Mucosa of descending colon (tissue), 3 donors: ENCODE data around the gene ARF3. TPM values are rescaled to one million over a fixed set of nuclear protein-coding genes. Genes with fewer than 3 reads are reported as not detected.
A peak's percentile ranks its signal among the peaks of the same experiment; 100 is the strongest.

ENCODE experiments used
- ATAC-seq: fragments of 200-7000 bp; cut with Tn5 transposase; one replicate; pipeline ENCODE4 v1.9.1; 2020; ENCODE audit warnings: mild to moderate bottlenecking, moderate library complexity
- DNase-seq, 3 donors: peaks; one replicate each; pipeline ENCODE4 v3.0.0-alpha.2; 2020
- H3K36me3 ChIP-seq: fragments of 200-600 bp; one replicate; pipeline ENCODE4 v1.8.0; 2021; ENCODE audit warnings: low read depth, mild to moderate bottlenecking
- H3K4me1 ChIP-seq: fragments of 200-600 bp; one replicate; pipeline ENCODE4 v1.8.0; 2021; ENCODE audit warnings: low read depth, mild to moderate bottlenecking
- H3K4me3 ChIP-seq: fragments of 200-600 bp; one replicate; pipeline ENCODE4 v1.8.0; 2021; ENCODE audit warnings: mild to moderate bottlenecking
- H3K9me3 ChIP-seq: fragments of 200-600 bp; one replicate; pipeline ENCODE4 v1.8.0; 2021; ENCODE audit warnings: mild to moderate bottlenecking
- intact Hi-C, 2 donors: fragments of 100-400 bp; cut with DNase I in 1 of 2; cut with micrococcal nuclease in 1 of 2; formaldehyde crosslinking; loops; one replicate each; pipeline versions ENCODE4 v1.11.0 to v1.11.1; 2022; cut with DNase I, micrococcal nuclease
- total RNA-seq, 3 donors: library from RNA; stranded (reverse); fragmentation: NEBNext Ultra II Directional in 2 of 3; extraction: Animal tissue kit (Norgen Biotek cat#: 25700) in 2 of 3; gene quantifications; one replicate each; pipeline versions ENCODE4 v1.2.1 to v1.2.4, GENCODE V29; 2021 to 2023
- TF ChIP-seq, protein P1 (sequence below): fragments of 200-600 bp; IDR thresholded peaks from one replicate; pipeline ENCODE4 v1.8.0; 2022; ENCODE audit warnings: antibody characterized with exemption, mild to moderate bottlenecking
- donor health status: DM: no; HTN: no; CAD: no; lungs with moderate emphysema.
- donor health status: DM: no; HTN: no; CAD: no.
- donor health status: DM: no; HTN: yes; CAD: no.

ARF3 gene
- total RNA-seq, 3 donors from 2014 or later: 207 to 280 (median 266) TPM

DNA sequence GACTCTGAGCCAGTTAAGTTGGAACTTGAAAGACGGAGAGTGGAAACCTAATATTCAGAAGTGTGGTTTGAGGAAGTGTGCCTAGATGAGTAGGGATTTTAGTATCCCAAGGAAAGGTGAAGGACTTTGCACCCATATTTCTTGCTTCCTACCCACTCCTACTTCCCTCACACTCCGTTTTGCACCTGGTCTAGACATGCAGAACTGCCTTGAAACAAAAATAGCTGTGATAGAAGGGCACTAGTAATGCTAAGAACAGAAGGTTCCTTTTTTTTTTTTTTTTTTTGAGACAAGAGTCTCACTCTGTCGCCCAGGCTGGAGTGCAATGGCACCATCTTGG is 732 bp upstream of the ARF3 start:
- DNase-seq (no peak), ATAC-seq (peak; percentile 46)
- H3K4me3 ChIP-seq: peak overlapping the region; percentile 84
- H3K9me3 ChIP-seq: no peaks in the 10 kb centered on the region
- intact Hi-C loops: no loop called here
- TF ChIP-seq, protein P1, sequence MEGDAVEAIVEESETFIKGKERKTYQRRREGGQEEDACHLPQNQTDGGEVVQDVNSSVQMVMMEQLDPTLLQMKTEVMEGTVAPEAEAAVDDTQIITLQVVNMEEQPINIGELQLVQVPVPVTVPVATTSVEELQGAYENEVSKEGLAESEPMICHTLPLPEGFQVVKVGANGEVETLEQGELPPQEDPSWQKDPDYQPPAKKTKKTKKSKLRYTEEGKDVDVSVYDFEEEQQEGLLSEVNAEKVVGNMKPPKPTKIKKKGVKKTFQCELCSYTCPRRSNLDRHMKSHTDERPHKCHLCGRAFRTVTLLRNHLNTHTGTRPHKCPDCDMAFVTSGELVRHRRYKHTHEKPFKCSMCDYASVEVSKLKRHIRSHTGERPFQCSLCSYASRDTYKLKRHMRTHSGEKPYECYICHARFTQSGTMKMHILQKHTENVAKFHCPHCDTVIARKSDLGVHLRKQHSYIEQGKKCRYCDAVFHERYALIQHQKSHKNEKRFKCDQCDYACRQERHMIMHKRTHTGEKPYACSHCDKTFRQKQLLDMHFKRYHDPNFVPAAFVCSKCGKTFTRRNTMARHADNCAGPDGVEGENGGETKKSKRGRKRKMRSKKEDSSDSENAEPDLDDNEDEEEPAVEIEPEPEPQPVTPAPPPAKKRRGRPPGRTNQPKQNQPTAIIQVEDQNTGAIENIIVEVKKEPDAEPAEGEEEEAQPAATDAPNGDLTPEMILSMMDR: no peak
- no peaks in the 10 kb centered on the region for H3K36me3 ChIP-seq
- peaks cover 18% of the 10 kb centered on the region for H3K4me1 ChIP-seq

DNA sequence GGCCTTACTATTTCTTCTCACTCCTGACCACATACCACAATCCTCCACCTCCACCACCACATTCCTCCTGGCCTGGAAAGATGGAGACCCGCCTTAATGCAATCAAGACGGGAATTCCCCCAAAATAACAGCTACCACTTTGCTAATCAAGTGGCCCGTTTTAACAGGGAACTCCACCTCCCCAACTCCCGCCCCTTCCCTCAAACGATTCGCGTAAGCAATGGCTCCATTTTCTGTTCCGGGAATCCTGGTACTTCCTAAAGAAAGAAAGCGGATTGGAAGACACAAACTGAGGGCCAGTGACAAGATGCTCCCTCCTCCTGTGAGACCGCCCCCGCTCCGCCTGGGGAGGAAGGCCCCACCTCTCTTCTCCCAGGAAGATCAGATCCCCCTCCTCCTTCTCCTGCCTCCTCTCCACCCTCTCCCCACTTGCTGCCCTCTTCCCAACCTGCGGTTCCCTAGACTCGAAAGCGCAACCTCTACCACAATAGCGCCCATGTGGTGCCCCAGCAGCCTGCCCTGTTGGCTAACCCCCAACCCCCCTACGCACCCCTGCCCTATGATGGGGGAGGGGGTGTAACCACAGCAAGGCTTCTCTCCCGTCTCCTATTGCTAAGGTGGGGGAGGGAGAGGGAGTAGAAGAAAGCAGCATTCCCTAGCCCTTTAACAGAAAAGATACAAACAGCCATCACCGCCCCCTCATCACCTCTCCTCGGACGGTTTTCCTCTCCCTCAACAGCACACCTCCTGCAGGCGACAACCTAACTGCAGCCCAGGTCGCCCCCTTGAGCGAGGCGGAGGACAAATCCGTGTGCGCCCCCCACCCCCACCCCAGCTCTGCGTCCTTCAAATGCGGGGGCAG is 777 bp downstream of the ARF3 start:
- DNase-seq (peak; percentile 78 to 89 (median 83)), ATAC-seq (peak; percentile 85)
- TF ChIP-seq, protein P1: no peak
- Histone ChIP-seq H3K9me3 (no peaks in the 10 kb centered on the region), H3K4me3 (peak overlapping the region; percentile 84), H3K36me3 (no peaks in the 10 kb centered on the region), H3K4me1 (peaks cover 18% of the 10 kb centered on the region)
- intact Hi-C loops: no loop called here

DNA sequence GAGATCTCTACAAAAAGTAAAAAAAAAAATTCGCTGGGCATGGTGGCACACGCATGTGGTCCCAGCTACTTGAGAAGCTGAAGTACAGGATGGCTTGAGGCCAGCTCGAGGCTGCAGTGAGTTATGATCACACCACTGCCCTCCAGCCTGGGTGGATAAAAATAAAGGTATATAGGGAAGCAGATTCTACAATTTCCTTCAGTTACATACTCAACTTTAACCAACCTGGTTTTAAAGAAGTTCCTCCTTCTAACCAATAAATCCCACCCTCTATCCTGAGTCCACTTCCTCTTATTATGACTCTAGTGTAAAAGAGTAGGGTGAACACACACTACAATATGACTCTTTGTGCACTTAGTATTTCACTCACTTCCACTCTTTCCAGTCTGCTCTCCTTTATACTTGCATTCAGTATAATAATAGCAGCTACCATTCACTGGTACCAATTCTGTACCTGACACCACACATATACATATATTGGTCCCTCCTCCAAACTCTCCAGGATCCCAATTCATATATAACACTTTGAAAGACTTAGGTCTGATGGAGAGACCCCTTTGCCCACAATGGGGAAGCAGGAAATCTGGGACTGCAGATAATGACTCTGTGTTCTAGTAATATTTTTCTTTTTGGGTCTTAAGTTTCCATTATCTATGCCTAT is 2.3 kb downstream of the ARF3 start:
- intact Hi-C loops: no loop called here
- ATAC-seq (no peak), DNase-seq (no peak)
- Histone ChIP-seq H3K36me3 (no peaks in the 10 kb centered on the region), H3K4me1 (peaks cover 18% of the 10 kb centered on the region), H3K4me3 (no peak overlapping the region), H3K9me3 (no peaks in the 10 kb centered on the region)
- TF ChIP-seq, protein P1: no peak

DNA sequence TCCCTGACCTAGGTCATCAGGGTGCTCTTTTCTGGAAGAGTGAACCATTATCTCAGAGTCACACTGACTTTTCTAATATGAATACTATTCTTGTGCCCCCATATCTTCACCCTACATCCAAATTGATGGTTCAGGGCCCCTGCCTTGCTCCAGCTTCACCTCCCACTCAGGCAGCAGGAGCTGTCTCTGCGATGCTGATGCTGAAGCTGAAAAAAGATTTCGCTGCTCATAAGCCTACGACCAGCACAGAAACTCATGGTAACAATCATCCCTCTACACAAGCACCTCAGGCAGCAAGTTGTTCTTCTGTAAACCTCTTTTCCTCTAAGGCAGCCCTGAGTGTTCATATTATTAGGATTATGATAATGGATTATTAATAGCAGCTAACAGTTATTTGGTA is 3.2 kb downstream of the ARF3 start:
- intact Hi-C loops: no loop called here
- DNase-seq (no peak), ATAC-seq (no peak)
- H3K36me3 ChIP-seq: no peaks in the 10 kb centered on the region
- no peaks in the 10 kb centered on the region for H3K9me3 ChIP-seq
- no peak overlapping the region for H3K4me3 ChIP-seq
- H3K4me1 ChIP-seq: peaks cover 18% of the 10 kb centered on the region
- TF ChIP-seq, protein P1: no peak

DNA sequence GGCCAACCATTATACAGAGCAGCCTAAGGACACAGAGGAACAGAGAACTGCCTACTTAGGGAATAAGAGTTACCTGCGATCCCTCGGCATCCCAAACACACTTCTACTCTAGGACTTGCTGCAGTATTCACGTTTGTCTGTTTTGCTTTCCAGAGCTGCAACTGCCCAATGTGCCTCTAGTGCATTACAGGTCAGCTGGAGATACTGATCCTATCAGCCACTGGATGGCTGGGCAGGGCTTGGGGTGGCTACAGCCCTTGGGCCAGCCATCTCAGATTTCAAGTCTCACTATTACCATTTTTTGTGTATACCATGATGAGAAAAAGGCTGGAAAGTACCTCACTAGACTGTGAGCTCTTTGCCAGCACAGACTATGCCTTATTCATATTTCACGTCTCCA is 4.6 kb downstream of the ARF3 start:
- Histone ChIP-seq H3K4me3 (no peak overlapping the region), H3K9me3 (no peaks in the 10 kb centered on the region), H3K36me3 (no peaks in the 10 kb centered on the region), H3K4me1 (peaks cover 15% of the 10 kb centered on the region)
- DNase-seq (no peak), ATAC-seq (no peak)
- TF ChIP-seq, protein P1: no peak
- intact Hi-C loops: no loop called here
